Testis (tissue), 2 donors: ENCODE results near the gene TYRP1.

Experiments
- CTCF ChIP-seq, 3 experiments: fragments of 450-650 bp in 2 of 3; fragments of 200-600 bp in 1 of 3; sonication (generic) in 1 of 3; IDR thresholded peaks; one replicate each; pipeline ENCODE4 v1.5.1; 2016 to 2019; ENCODE audit warnings: antibody characterized with exemption in 3 of 3, mild to moderate bottlenecking in 2 of 3, moderate library complexity in 1 of 3
- POLR2A ChIP-seq: fragments of 450-650 bp; IDR thresholded peaks from one replicate; pipeline ENCODE4 v1.6.1; 2017; ENCODE audit warnings: antibody characterized with exemption, mild to moderate bottlenecking, moderate library complexity

GRCh38 chr9:12730198-12730597, 37.0 kb downstream of the TYRP1 start:
- TF ChIP-seq POLR2A: no peak
- TF ChIP-seq CTCF (IDR thresholded peaks at IDR 0.05): no peak
